SK-N-SH (cell line): ENCODE results near the gene SLC11A1.

ENCODE experiments used
- CHD2 ChIP-seq: fragments of 150-350 bp; IDR thresholded peaks from 2 replicates; pipeline ENCODE4 v1.6.1; 2018; ENCODE audit warnings: low read length; ENCODE audit not compliant: partially characterized antibody
- EZH2phosphoT487 ChIP-seq: fragments of 200-600 bp; sonication (generic); IDR thresholded peaks from 2 replicates; pipeline ENCODE4 v1.6.1; 2017; ENCODE audit warnings: low read depth, mixed run types, mild to moderate bottlenecking, antibody characterized with exemption, moderate library complexity, borderline replicate concordance
- FOXJ3 ChIP-seq: sonication (generic); formaldehyde crosslinking; IDR thresholded peaks from 2 replicates; pipeline ENCODE4 v1.5.1; 2020; ENCODE audit warnings: mild to moderate bottlenecking, missing genetic modification reagents
- GABPA ChIP-seq: IDR thresholded peaks from 2 replicates; pipeline ENCODE4 v1.4.0; 2012; ENCODE audit warnings: low read depth, mild to moderate bottlenecking
- NFIC ChIP-seq: IDR thresholded peaks from 2 replicates; pipeline ENCODE4 v1.4.0; 2012; ENCODE audit warnings: borderline replicate concordance
- POLR2AphosphoS5 ChIP-seq: IDR thresholded peaks from 2 replicates; pipeline ENCODE4 v1.6.1; 2012; ENCODE audit warnings: low read depth, low read length
- RAD21 ChIP-seq: IDR thresholded peaks from 2 replicates; pipeline ENCODE4 v1.6.1; 2012; ENCODE audit warnings: mild to moderate bottlenecking, low read length
- SIN3A ChIP-seq: IDR thresholded peaks from 2 replicates; pipeline ENCODE4 v1.6.1; 2012; ENCODE audit warnings: low read depth, mild to moderate bottlenecking, low read length, moderate library complexity, borderline replicate concordance
- YY1 ChIP-seq: IDR thresholded peaks from 2 replicates; pipeline ENCODE4 v1.4.0; 2012; ENCODE audit warnings: low read depth, mild to moderate bottlenecking
- TF ChIP-seq, protein P1 (sequence below): fragments of 200-600 bp; sonication (generic); IDR thresholded peaks from 2 replicates; pipeline ENCODE4 v1.6.1; 2017; ENCODE audit warnings: antibody characterized with exemption, mild to moderate bottlenecking, moderate library complexity
- TF ChIP-seq, protein P2 (sequence below): fragments of 150-350 bp; IDR thresholded peaks from 2 replicates; pipeline ENCODE4 v1.6.1; 2016; ENCODE audit warnings: mild to moderate bottlenecking, low read depth, low read length
- TF ChIP-seq, protein P3 (sequence below): fragments of 150-350 bp; IDR thresholded peaks from 2 replicates; pipeline ENCODE4 v1.6.1; 2017; ENCODE audit warnings: antibody characterized with exemption, low read length, low read depth, borderline replicate concordance

- TF ChIP-seq, protein P1, sequence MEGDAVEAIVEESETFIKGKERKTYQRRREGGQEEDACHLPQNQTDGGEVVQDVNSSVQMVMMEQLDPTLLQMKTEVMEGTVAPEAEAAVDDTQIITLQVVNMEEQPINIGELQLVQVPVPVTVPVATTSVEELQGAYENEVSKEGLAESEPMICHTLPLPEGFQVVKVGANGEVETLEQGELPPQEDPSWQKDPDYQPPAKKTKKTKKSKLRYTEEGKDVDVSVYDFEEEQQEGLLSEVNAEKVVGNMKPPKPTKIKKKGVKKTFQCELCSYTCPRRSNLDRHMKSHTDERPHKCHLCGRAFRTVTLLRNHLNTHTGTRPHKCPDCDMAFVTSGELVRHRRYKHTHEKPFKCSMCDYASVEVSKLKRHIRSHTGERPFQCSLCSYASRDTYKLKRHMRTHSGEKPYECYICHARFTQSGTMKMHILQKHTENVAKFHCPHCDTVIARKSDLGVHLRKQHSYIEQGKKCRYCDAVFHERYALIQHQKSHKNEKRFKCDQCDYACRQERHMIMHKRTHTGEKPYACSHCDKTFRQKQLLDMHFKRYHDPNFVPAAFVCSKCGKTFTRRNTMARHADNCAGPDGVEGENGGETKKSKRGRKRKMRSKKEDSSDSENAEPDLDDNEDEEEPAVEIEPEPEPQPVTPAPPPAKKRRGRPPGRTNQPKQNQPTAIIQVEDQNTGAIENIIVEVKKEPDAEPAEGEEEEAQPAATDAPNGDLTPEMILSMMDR, result no peak
- TF ChIP-seq RAD21 (no peak), FOXJ3 (CRISPR knock-in tag) (no peak), CHD2 (no peak), GABPA (no peak), EZH2phosphoT487 (no peak), POLR2AphosphoS5 (no peak), YY1 (no peak), NFIC (no peak), SIN3A (no peak)
- TF ChIP-seq, protein P2, sequence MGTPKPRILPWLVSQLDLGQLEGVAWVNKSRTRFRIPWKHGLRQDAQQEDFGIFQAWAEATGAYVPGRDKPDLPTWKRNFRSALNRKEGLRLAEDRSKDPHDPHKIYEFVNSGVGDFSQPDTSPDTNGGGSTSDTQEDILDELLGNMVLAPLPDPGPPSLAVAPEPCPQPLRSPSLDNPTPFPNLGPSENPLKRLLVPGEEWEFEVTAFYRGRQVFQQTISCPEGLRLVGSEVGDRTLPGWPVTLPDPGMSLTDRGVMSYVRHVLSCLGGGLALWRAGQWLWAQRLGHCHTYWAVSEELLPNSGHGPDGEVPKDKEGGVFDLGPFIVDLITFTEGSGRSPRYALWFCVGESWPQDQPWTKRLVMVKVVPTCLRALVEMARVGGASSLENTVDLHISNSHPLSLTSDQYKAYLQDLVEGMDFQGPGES, result no peak
- TF ChIP-seq, protein P3, sequence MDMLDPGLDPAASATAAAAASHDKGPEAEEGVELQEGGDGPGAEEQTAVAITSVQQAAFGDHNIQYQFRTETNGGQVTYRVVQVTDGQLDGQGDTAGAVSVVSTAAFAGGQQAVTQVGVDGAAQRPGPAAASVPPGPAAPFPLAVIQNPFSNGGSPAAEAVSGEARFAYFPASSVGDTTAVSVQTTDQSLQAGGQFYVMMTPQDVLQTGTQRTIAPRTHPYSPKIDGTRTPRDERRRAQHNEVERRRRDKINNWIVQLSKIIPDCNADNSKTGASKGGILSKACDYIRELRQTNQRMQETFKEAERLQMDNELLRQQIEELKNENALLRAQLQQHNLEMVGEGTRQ, result no peak
Measured at GRCh38 chr2:218332920-218333645, 49.0 kb upstream of the SLC11A1 start.
